ENCODE data around the gene ADAMTS4. TPM values are rescaled to one million over a fixed set of nuclear protein-coding genes. Genes with fewer than 3 reads are reported as not detected.
A peak's percentile ranks its signal among the peaks of the same experiment; 100 is the strongest.

The ADAMTS4 gene
- total RNA-seq, 1 experiment from 2014 or later = 9.1 TPM

GRCh38 chr1:161229896-161230295 lies 31.0 kb upstream of the ADAMTS4 start:
- Mint-ChIP-seq H3K36me3 (peaks cover 10% of the 10 kb centered on the region), H3K9me3 (no peaks in the 10 kb centered on the region), H3K4me3 (no peak overlapping the region), H3K27me3 (ENCODE audit: low read depth) (no peaks in the 10 kb centered on the region), H3K4me1 (peaks cover 23% of the 10 kb centered on the region), H3K27ac (no peak overlapping the region)
- ChIA-PET POLR2A (interaction anchor here (1.1 kb wide), 1 partner anchor 76 kb away, joined by 6 read pairs; no protein-coding TSS in a partner anchor), CTCF (interaction anchor here (0.6 to 2.5 kb wide), 24 partner anchors 10 to 178 kb away, joined by 3 to 33 read pairs (median 6); partner anchors contain the start of genes CFAP126, PCP4L1, PPOX and SDHC)
- TF ChIP-seq ZNF317 (CRISPR knock-in tag; IDR thresholded peaks at IDR 0.05; ENCODE audit: borderline replicate concordance, low read depth) (no peak), GRHL2 (CRISPR knock-in tag; IDR thresholded peaks at IDR 0.05; ENCODE audit: insufficient replicate concordance, severe bottlenecking) (no peak), GTF2I (CRISPR knock-in tag; conservative IDR thresholded peaks at IDR 0.05) (no peak), ZNF671 (CRISPR knock-in tag; IDR thresholded peaks at IDR 0.05) (no peak)
- TF ChIP-seq, protein P1, sequence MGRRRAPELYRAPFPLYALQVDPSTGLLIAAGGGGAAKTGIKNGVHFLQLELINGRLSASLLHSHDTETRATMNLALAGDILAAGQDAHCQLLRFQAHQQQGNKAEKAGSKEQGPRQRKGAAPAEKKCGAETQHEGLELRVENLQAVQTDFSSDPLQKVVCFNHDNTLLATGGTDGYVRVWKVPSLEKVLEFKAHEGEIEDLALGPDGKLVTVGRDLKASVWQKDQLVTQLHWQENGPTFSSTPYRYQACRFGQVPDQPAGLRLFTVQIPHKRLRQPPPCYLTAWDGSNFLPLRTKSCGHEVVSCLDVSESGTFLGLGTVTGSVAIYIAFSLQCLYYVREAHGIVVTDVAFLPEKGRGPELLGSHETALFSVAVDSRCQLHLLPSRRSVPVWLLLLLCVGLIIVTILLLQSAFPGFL (CRISPR knock-in tag; IDR thresholded peaks at IDR 0.05; ENCODE audit: borderline replicate concordance) = no peak
- DNase-seq (ENCODE audit: low spot score) (no peak), ATAC-seq (no peak)

- Mint-ChIP-seq H3K9me3 (no peaks in the 10 kb centered on the region), H3K27ac (no peak overlapping the region), H3K4me3 (no peak overlapping the region), H3K4me1 (peaks cover 28% of the 10 kb centered on the region), H3K36me3 (peaks cover 10% of the 10 kb centered on the region), H3K27me3 (ENCODE audit: low read depth) (no peaks in the 10 kb centered on the region)
- TF ChIP-seq, protein P1 (CRISPR knock-in tag; IDR thresholded peaks at IDR 0.05; ENCODE audit: borderline replicate concordance) = no peak
- TF ChIP-seq GRHL2 (CRISPR knock-in tag; IDR thresholded peaks at IDR 0.05; ENCODE audit: insufficient replicate concordance, severe bottlenecking) = no peak
- TF ChIP-seq RORB (CRISPR knock-in tag; IDR thresholded peaks at IDR 0.05) = no peak
- TF ChIP-seq ERG (CRISPR knock-in tag; IDR thresholded peaks at IDR 0.05) = no peak
- no peak for TF ChIP-seq PRRX2 (CRISPR knock-in tag; IDR thresholded peaks at IDR 0.05)
- no peak for TF ChIP-seq ZNF232 (CRISPR knock-in tag; IDR thresholded peaks at IDR 0.05)
- TF ChIP-seq ATF3 (CRISPR knock-in tag; conservative IDR thresholded peaks at IDR 0.05) = no peak
- no peak for TF ChIP-seq HMGXB4 (CRISPR knock-in tag; IDR thresholded peaks at IDR 0.05)
- TF ChIP-seq ZNF219 (CRISPR knock-in tag; IDR thresholded peaks at IDR 0.05; ENCODE audit: borderline replicate concordance) = no peak
- ChIA-PET CTCF (interaction anchor here (0.9 to 5.1 kb wide), 5 partner anchors 34 to 154 kb away, joined by 3 to 107 read pairs (median 22); no protein-coding TSS in a partner anchor), POLR2A (no interaction called here)
- ATAC-seq (no peak), DNase-seq (ENCODE audit: low spot score) (no peak)
Observed at GRCh38 chr1:161228032-161228431, 29.2 kb upstream of the ADAMTS4 start.

DNA sequence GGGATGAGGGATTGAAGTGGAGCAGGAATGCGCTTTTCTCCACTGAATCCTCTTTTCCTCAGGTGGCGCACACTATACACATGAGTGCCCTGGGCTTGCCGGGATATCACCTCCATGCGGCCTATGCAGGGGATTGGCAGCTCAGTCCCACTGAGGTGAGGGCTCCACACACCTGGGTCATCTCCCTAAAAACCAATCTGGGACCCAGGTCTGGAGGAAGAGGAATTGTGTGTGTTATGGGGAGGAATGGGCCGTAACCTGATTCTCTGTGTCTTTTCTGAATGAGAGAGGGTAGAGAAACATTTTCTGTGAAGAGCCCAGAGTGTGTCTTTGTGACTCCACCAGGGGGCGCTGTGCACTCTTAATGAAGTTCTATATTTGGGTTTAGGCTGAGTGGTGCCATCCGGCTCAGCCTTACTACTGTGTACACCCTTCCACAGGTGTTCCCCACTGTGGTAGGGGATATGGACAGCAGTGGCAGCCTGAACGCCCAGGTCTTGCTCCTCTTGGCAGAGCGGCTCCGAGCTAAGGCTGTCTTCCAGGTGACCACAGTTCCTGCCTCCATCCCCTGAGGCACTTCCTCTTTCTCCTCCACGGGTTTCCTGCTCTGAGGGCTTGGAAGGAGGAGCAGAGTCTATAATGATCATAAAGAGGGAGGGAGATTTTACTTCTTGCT lies 28.5 kb upstream of the ADAMTS4 start:
- ChIA-PET POLR2A (interaction anchor here (2.2 kb wide), 1 partner anchor 79 kb away, joined by 18 read pairs; no protein-coding TSS in a partner anchor), CTCF (interaction anchor here (0.8 to 5.1 kb wide), 16 partner anchors 9 to 162 kb away, joined by 3 to 107 read pairs (median 6); partner anchors contain the start of genes NDUFS2, PCP4L1, PPOX and SDHC)
- H3K27ac Mint-ChIP-seq = peak overlapping the region; percentile 67

More for the DNA sequence above, 28.5 kb upstream of the ADAMTS4 start:
- Mint-ChIP-seq H3K36me3 (peaks cover 10% of the 10 kb centered on the region), H3K4me3 (peak overlapping the region; percentile 100), H3K9me3 (no peaks in the 10 kb centered on the region), H3K27me3 (ENCODE audit: low read depth) (no peaks in the 10 kb centered on the region), H3K4me1 (peaks cover 28% of the 10 kb centered on the region)
- ATAC-seq = peak; percentile 23
- DNase-seq (ENCODE audit: low spot score) = peak; percentile 87
- TF ChIP-seq NFYB (CRISPR knock-in tag; conservative IDR thresholded peaks at IDR 0.05; ENCODE audit: low read depth) = no peak
- 0 out of 2 replicates have a peak, but pooled peaks have one; percentile 24 for TF ChIP-seq ETV6 (CRISPR knock-in tag; IDR thresholded peaks at IDR 0.05)
- TF ChIP-seq CTCF (IDR thresholded peaks at IDR 0.05) = peak; percentile 94
- TF ChIP-seq MLX (CRISPR knock-in tag; IDR thresholded peaks at IDR 0.05) = no peak
- TF ChIP-seq ZBTB21 (CRISPR knock-in tag; IDR thresholded peaks at IDR 0.05; ENCODE audit: borderline replicate concordance) = no peak
